Anterior cingulate cortex (tissue), 58 donors: ENCODE measurements around the gene INTS11.

Experiments
- DNase-seq, 58 donors: peaks; one replicate each; lab custom pipeline; 2025; lab: John Stamatoyannopoulos, UW

Gene INTS11

DNA sequence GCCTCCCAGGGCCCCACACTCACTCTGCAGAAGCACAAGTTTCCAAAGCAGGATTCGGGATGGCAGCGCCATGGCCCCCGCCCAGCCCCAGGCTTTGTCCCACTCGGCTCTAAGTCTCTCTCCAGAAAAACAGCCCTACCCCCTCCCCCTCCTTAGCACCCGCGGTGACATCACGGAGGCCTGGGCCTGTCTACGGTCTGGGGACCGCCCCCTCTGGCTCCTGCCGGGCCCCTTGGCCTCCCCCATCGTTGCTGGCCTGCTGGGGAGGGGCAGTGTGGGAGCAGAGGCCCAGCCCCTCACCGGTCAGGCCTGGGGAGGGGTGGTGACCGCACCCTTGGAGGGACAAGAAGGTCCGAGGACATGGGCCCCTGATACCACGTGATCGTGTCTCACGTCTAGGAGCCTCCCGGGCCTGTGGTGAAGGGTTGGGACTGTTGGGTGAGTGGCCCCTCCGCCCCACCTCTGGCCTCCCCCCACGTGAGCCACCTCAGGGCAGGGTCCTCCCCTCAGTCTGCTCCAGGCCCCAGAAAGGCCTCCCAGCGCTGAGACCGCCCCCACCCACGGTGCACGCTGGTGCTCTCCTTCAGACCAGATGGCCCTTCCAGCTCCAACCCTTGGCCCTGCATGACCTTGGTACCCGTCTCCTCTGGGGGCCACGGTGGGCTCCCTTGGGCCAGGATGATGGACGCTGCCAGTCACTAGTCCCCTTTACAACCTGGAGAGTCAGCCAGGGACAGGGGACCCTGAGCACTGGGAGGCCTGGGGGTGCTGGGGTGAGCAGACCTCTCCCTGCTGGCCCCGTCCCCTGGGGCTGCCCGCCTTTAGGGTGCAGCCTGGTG, 34.2 kb upstream of the INTS11 start, which contains the start of gene MXRA8:
Gene MXRA8 (minus strand): TSS at position 123 of the 839 bp plus-strand sequence. CDS start 51 bp downstream, at position 72.
- DNase-seq: peak in 9 of 58 donors; percentile 19 to 54 (median 33)

DNA sequence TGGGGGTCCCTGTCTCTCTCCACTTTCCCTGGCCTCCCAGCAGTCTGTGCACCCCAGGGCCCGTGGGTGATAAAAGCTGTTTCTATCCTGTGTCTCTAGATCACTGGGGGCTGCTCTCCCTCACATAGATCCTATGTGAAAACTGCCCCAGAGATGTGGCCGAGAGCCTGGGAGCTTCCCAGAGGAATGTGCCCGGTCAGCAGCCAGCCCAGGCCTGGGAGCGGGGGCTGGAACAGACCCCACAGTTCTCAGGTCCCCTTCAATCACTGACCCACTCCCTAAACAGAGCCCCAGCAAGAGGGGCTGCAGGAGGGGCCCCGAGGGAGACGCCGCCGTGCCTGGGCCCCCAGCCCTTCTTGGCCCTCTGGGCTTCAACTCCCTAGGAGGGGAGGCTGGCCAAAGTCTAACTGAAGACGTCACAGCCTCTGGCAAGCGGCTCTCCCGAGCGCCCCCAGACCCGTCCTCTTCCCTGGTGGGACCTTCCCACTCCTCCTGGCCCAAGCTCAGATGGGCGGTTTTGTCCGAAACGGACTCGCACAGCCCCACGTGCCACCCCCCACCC, 33.5 kb upstream of the INTS11 start:
- no peak for DNase-seq

DNA sequence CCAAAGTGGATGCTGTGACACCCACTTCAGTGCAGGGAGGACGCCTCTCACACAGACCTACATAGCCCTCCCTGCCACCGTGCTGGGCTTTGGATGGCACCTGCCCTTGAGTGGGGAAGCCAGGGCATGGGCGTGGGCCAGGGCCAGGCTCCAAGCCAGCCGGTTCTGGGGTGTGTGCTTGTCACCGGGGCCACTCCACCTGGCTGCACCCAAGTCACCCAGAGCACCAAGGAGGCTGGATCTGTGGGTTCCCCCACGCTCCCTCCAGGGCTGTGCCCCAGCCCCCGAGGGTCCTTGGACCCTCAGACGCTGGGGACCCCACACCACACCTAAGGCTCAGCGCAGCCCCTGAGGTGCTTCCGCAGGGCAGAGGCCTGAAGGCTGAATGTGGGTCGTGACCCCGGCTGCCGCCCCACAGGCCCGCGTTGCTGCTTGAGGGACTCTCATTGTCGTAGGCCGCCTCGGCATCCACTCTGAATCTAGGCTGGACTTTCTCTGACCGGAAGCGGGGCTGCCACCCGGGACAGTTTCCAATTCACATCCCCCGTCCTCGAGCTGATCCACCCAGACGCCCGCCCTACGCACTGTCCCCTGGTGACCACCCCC, 32.4 kb upstream of the INTS11 start:
- no peak for DNase-seq

DNA sequence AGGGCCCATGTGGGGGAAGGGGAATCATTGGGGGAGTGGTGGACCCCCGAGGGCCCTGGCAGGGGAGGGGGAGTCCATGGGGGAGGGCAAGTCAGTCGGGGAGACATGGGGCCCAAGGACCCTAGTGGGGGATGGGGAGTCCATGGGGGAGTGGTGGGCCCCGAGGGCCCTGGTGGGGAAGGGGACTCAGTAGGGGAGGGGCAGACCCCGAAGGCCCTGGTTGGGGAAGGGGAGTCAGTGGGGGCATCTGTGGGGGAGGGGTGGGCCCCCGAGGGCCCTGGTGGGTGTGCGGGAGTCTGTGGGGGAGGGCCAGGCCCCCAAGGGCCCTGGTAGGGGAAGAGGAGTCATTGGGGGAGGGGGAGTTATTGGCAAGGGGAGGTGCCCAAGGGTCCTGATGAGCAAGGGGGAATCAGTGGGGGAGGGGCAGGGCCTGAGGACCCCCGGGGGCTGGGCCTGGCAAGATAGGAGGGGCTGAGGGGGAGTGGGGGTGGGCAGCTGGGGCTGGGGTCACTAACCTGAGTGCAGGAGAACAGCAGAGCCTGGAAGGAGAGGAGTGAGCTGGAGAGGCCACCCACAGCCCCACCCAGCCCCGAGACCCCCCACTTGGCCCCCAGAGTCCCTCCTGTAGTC, 31.8 kb upstream of the INTS11 start:
- DNase-seq: no peak

DNA sequence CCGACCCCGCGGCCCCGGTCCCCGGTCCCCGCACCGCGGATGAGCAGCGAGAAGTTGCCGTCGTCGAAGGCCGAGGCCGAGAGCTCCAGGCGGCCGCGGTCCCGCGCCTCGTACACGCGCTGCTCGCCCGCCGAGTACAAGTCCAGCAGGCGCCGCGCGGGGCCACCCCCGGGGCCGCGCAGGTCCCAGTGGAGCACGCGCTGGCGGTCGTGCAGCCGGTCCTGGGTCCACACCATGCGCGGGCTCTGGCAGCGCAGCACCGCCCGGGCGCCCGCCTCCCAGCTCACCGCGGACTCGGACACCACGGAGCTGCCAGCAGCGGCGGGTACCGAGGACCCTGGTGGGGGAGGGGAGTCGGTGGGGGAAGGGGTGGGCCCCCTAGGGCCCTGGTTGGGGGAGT, 31.0 kb upstream of the INTS11 start:
- peak in 3 of 58 donors; percentile 28 to 33 (median 28) for DNase-seq

DNA sequence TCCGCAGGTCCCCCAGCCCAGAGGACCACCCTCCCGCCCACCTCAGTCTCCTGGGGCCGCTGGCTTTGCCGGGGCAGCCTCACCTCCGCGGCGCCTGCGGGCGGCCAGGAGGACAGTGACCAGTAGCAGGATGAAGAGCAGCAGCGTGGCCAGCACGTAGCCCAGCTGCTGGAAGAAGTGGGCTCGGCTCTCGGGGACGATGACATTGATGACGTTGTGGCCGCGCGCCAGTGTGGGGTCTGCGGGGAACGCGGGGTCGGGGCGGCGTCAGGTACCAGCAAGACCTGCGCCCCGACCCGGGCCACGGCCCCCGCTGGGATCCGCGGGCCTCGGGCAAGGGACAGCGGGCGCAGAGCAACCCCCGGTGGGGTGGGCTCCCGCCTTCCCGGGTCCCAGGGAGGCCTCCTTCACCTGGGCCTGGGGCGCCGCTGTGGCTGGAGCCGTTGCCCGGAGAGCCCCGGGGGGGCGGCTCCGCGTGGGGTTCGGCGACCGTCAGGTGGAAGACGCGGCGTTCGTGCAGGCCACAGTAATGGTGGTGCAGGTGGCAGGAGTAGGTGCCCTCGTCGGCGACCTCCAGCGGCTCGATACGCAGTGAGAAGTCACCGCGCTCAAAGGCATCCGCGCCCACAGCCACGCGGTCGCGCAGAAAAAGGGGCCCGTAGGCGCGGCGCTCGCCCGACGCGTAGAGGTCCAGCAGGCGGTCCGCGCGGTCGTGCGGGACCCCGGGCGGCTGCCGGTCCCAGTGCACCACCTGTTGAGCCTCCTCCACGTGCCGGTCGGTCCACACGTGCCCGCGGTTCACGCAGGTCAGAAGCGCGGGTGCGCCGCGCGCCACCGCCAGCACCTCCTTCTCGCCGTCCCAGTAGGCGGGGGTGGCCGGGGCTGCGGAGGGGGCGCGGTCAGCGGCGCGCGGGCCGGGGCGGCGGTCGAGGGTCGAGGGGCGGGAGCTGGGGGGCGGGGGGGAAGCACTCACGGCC, 30.1 kb upstream of the INTS11 start:
- no peak for DNase-seq

DNA sequence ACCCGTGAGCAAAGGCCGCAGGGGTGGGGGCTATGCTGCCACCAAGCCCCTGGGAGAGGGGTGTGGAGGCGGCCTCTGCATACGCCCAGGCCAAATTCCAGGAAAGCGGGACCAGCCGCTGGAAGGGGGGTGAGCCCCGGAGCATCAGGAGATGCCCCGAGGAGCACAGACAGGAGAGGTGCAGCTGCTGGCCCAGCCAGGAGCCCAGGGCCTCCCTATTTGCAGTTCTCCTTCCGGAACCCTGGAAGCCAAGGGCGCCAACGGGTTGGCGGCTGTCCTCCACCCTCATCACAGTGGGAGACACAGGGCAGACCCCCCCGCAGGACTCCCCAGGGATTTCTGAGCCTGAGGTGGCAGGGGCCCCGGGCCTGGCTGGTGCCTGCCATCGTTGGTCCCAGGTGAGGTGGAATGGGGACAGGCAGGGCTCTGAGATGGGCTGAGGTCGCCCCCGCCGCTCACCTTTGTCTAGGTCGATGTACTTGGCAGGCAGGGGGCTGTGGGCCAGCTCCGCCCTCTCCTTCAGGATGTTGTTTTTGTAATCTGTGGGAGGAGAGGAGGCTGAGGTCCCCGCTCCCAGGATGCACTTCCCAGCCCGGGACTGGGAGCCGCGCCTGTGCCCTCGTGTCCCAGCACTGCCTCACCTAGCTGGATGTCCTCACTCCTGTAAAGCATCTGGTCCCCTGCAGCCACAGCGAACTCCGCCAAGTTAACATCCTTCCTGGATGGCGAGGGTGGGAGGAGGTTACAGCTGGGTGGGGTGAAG, 29.1 kb upstream of the INTS11 start:
- no peak for DNase-seq

DNA sequence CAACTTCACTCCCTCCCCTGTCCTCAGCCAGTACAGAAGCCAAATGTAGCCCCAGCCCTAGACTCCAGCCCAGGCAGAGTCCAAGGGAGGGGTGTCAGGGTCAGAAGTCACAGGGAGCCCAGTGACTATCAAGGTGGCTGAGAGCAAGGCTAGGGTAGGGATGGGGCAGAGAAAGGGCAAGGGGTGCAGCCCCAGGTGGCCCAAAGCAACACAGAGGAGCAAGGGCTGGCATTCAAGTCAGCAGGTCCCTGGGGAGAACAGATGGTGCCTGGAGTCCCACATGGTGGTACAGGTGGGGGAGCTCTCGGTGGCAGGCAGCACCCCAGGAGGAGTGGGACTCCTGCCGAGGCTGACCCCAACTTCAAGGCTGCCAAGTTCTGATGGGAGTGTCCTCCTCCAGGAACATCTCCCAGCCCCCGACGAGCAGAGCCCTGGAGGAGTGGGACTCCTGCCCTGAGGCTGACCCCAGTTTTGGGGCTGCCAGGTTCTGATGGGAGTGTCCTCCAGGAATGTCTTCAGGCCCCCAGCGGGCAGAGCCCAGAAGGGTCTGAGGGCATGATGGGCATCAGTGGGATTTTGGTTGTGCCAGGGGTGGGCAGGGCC, 28.4 kb upstream of the INTS11 start:
- DNase-seq: no peak

DNA sequence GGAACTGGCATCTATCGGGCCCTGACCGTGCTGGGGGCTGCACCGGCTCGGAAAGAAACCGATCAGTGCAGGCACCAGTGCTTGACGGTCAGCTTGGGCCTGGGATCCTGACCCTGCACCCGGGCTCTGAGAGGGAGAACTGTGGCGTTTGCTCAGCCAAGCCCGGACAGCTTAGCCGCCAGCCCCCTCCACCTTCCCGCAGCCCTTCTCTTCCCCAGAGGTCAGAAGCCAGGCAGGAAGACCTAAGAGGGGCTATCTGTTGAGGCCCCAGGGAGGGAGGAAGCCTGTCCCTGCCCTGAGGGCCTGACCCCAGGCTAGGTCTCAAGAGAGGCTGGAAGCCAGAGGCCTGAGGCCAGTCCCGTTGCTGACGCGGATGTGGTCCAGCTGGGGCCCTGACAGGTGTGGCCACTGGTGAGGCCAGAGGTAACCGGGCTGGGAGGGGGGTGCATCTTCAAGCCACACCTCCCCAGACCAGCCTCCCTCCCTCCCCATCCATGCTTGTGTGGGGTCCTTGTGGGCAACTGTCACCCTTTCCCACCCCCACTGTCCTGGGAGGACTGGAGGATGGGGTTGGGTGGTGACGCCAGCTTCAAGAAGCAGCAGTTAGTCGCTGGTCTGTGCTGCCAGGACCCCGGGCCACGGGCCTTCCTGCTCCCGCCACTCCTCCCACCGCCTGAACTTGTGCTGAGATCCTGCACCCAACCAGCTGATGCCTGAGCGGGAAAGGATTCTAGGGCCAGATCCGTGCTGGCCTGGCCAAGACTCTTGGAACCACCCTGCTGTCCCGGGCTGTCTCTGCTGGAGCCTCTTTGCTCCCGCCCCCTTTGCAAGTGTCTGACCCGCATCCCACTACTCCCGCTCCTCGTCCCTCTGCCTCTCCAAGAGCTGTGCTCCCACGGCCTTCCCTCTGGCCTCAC, 27.3 kb upstream of the INTS11 start:
- DNase-seq: no peak

DNA sequence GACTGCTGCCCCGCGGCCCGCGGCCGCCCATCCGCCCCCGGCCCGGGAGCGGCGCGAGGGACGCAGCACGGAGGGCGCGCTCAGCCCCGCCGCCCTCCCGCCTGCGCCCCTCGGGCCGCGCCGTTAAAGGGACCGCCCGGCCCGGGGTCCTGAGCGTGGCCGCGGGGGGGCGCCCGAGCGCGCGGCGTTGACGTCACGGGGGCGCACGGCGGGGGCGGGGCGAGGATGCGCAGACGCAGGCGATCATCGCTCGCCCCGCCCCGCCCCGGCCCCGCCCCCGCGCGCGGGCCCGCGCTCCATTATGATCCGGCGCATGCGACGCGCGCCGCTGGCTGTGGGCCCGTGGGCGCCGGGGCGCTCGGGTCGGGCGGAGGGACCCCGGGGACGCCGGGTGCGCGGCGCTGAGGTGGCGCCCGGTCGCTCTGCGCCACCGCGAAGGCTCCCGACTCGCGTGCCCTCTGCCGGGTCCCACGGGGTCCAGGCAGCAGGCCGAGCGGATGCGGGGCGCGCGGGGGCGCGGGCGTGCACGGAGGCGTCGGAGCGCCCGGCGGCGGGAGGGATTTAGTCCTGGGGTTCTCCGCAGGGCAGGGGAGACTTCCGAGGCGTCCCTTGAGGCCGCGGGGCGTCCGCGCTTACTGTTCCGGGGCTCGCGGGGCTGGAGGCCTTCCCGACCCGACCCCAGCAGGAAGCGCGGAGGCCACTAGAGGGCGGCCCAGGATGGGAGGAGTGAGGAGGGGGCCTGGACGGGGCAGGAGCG, 25.0 kb upstream of the INTS11 start, which contains the start of gene DVL1:
Gene DVL1 (minus strand): TSS at position 163 of the 757 bp plus-strand sequence. CDS start 353 bp downstream, outside the sequence.
- DNase-seq: peak in 41 of 58 donors; percentile 19 to 77 (median 57)

DNA sequence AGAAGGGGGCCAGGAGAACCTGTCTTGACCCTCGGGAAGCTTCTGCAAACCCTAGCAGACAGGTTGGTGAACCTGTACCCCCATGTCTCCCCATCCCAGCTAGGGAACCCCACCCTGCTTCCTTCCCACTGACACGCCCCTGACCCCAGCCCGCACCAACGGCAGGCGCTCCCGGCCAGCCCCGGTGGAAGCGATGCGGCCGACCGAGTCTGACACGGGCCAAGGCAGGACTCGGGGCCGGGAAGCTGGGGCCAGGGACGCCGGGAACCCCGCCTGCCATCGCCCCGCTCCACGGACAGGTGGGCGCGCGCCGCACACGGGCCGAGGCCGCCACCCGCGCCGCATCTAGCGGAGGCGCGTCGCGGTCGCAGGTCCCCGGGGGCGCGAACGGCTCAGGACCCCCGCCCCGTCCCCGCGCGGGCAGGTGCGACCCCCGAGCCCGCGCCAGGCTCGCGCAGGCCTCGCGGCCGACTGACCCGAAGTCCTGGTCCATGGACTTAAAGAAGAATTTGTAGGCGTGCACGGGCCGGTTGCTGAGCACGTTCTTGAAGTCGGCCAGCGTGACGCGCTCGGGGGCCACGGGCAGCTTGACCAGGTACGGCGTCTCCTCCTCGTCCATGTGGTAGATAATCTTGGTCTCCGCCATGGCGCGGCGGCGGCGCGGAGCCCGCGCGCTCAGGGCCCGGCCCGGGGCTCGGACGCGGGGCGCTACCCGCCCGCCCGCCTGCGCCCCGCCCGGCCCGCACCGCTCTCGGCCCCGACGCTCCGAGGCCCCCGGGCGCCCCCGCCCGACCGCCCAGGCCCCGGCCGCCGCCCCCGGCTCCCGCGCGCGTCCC, 24.2 kb upstream of the INTS11 start:
- peak in 1 of 58 donors; percentile 17 for DNase-seq

DNA sequence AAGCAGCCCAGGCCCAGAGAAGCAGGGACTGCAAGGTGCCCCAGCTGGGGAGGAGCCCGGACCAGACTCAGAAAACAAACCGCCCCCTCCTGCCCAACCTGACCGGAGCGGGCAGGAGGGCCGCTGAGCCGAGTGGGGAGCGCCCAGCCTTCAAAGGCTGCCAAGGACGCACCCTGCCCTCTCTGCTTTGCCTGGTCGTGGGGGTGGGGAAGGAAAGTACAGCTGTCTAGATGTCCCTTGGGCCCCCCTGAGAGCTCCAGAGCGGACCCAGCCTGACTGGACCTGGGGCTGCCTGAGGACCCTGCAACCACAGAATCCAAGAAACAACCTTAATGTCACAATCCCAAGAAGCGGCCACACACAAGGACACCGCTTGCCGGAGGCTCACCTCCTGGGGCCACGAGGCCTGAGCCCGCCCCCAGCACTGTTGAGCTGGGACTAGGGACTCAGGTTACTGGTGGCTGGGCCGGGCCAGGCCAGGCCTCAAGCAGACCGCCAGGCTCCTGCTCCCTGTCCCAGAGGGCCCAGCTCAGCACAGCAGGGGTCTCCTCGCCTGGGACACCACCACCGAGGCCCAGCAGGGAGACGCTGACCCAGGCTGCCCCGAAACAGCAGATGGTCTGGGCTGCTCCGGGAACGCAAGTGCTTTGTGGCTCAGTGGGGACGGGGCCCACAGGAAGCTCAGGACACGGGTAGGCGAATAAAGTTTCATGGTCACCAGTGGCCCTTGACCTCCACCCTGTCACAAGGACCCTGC, 23.4 kb upstream of the INTS11 start:
- DNase-seq: no peak

DNA sequence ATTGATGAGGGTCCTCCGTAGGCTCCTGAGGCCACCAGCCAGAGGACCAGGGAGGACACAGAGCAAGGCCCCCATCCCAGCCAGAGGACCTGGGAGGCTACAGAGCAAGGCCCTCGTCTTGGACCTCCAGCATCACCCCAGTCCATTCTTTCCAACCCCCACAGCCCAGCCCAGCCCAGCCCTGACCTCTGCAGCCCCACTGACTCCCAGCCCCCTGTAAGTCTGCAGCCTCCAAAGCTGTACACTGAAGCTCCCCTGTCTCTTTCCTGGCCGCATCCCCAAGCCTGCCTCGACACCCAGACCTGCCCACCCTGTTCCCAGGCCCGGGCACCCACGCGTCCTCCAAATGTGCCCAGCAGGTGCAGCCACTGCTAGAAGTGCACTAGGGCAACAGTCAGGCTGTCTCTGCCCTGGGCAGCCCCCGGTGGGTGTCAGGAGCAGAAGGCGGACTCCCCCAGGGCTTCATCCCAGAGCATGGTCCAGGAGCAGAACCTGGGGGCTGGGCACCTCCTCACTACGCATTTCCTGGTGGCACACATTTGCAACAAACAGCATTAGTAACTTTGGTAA, 22.7 kb upstream of the INTS11 start:
- no peak for DNase-seq

DNA sequence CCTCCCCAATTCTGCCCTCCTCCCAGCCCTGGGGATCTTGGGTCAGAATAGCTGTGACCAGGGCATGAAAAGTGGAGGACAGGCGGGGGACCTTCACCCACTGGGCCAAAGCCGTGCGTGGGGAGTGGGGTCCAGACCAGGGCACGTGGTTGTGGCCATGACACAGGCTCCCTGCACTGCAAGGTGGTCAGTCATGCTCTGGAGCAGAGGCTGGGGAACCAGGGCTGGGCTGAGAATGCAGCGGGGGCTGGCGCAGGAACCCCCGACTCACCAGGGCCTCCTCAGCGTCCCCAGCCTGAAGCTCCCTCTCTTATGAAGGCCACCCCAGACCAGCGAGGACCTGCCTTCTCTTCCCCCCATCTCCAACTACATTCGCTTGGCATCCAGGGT, 22.0 kb upstream of the INTS11 start:
- DNase-seq: no peak
